LHCN-M2 (cell line): ENCODE data around the gene TIMM17A. TPM values are rescaled to one million over a fixed set of nuclear protein-coding genes. Genes with fewer than 3 reads are reported as not detected.
A peak's percentile ranks its signal among the peaks of the same experiment; 100 is the strongest.

ENCODE experiments used
- DNase-seq: peaks from one replicate; pipeline ENCODE4 v3.0.0-alpha.2; 2012; ENCODE audit warnings: low read depth
- total RNA-seq: library from RNA; depleted of rRNA; stranded (reverse); fragments of >200 nt; gene quantifications from 2 replicates; pipeline ENCODE4 v1.2.3, GENCODE V29; 2014

Gene TIMM17A
- total RNA-seq, 1 experiment from 2014 or later: 63.1 TPM

DNA sequence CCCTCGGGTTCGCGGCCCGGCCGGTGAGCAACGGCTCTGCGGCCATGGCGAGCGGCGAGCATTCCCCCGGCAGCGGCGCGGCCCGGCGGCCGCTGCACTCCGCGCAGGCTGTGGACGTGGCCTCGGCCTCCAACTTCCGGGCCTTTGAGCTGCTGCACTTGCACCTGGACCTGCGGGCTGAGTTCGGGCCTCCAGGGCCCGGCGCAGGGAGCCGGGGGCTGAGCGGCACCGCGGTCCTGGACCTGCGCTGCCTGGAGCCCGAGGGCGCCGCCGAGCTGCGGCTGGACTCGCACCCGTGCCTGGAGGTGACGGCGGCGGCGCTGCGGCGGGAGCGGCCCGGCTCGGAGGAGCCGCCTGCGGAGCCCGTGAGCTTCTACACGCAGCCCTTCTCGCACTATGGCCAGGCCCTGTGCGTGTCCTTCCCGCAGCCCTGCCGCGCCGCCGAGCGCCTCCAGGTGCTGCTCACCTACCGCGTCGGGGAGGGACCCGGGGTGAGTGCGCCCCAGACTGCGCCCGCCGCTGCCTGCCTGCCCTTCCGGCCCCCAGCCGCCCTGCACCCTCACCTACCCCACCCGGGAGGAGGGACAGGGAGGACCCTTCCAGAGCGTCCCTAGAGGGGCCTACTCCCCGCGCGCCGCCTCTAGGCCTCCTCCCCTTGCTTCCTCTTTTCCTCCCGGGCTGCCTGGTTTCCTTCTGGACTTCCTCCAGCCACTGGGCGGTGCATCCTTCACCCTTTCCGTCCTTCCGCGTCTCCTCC lies 27.5 kb downstream of the TIMM17A start, which contains the start of gene RNPEP:
TSS of gene RNPEP (plus strand) at position 26 of the 757 bp plus-strand sequence. CDS start at position 45, 19 bp downstream.
- DNase-seq: peak; percentile 82

DNA sequence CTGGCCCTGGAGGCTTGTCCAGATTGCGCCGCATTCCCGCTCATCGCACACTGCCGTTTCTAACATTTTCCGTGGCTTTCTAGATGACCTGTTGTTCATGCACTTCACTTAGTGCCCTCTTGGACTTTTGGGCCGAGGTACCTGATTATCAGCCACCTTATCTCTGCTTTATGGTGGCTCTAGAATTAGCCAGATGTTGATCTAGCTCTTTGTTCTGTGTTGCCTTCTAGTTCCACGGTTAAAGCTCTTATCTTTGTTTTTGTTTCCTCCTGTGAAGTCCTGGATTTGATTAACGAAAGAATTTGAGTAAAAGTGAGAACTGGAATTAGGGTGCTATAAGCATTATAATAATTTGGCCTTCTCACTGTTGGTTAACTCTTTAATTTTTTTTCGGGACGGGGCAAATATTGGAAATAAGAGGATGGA lies 28.1 kb downstream of the TIMM17A start:
- DNase-seq: no peak

DNA sequence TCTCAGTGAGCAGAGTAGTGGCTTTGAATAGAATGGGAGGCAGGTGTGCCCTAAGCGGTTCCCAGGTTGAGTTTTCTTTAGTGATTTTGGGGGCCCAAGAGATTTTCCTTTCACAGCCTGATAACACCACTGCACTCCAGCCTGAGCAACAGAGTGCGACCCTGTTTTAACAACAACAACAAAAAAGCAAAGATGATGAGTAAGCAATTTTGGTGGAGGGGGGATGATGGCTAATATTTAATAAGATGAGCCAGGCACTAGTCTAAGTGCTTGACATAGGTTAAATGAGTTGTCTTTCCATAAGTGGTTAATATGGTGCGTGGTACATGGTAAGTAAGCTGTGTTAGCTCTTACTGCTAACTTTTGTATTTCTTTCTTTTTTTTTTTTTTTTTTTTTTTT lies 29.1 kb downstream of the TIMM17A start:
- DNase-seq: no peak

DNA sequence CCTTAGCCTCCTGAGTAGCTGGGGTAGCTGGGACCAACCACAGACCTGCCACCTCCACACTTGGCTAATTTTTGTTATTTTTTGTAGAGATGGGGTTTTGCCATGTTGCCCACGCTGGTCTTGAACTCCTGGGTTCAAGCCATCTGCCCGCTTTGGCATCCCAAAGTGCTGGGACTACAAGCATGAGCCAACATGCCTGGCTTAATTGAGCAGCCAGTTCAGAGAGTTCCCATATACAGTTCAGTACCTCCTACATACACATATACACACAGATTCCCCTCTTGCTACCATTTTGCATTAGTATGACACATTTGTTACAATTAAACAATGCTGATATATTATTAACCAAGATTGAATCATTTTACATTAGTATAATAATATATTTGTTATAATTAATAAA lies 30.1 kb downstream of the TIMM17A start:
- no peak for DNase-seq

DNA sequence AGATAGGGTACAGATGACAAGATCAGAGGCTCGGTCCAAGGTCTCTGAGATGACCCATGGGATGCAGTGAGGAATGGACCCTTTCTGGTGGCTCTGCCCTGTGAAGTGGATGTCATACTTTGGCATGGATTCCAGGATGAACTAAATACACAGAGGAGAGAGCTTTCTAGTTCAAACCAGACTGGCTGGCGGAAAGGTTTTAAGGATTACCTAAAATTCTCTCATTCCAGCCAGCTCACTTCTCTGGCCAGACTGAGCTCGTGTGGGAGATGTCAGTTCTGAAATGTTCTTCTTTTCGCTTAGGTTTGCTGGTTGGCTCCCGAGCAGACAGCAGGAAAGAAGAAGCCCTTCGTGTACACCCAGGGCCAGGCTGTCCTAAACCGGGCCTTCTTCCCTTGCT lies 33.3 kb downstream of the TIMM17A start:
- DNase-seq: no peak

DNA sequence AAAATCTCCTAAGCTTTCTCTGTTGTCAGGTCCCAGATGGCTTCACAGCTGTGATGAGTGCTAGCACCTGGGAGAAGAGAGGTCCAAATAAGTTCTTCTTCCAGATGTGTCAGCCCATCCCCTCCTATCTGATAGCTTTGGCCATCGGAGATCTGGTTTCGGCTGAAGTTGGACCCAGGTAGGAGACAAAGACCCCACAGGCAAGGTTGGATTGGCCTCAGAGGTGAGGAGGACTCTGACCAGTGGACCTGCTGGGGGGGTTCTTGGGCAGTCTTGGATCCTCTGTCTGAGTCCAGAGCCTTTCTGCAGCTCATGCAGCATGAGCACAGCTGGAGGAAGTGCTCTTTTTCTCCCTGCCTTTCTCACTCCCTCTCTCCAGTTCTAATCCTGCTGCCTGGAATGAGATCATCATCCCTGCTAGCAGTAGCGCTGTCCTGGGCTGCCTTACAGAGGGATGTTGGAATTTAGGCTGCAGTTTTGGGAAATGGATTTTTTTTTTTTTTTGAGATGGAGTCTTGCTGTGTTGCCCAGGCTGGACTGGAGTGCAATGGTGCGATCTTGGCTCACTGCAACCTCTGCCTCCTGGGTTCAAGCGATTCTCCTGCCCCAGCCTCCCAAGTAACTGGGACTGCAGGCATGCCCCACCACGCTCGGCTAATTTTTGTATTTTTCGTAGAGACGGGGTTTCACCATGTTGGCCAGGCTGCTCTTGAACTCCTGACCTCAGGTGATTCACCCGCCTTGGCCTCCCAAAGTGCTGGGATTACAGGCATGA lies 34.2 kb downstream of the TIMM17A start:
- DNase-seq: no peak

DNA sequence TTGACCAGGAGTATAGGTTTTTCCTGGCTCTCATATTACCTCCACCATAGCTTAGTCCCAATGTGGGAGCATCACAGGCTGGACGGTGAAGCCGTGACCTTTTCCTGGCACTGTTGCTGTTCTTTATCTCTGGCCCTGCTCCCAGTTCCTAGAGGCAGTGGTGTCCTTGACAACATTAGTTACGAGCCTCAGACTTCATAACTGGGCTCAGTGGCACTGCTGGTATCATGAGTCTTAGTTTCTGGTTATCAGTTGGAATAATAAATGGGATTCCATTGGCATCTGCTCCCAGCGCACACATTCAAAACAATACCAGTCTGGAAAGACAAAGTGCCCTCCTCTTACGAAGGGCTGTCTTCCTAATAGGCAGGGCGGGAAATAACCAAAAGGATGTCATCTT lies 35.1 kb downstream of the TIMM17A start:
- DNase-seq: no peak

DNA sequence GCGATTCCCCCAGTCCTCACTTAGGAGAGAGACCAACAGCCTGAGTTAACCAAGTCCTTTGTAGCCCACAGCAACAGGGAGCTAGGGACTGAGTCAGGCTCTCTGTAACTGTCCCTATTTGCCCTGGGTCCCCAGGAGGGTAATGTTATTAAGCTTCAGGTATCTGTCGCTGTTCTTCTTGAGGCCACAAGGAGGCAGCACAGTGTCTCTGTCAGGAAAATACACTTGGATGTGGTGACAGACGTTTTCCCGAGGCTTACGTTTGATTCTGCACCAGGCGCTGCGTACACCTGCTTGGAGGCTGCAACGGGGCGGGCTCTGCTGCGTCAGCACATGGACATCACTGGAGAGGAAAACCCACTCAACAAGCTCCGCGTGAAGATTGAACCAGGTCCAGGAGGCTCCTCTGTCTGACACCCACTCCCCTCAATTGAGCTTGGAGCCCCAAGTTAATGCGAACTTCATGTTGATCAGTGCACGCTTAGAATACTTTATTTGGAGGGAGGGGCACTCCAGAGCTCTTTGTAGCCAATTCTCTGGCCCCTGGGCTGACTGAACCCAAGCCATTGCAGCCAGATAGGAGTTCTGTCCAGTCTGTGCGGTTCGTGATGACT lies 44.4 kb downstream of the TIMM17A start:
- peak; percentile 39 for DNase-seq

DNA sequence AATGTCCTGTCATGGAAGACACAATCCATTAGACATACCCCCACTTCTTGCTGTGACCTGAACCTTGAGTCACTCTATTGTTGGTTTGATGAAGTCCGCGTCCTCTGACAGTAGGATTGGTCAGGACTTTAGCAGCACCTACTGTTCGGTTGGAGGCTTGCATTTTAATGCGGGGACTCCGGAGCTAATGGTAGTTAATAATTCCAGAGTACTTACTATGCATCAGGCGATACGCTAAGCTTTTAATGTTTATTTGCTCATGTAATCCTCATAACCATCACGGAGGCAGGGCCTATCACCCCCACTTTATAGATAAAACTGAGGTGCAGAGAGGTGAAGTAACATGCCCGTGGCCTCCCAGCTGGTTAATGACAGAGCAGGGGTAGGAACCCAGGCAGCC lies 47.2 kb downstream of the TIMM17A start:
- DNase-seq: no peak

DNA sequence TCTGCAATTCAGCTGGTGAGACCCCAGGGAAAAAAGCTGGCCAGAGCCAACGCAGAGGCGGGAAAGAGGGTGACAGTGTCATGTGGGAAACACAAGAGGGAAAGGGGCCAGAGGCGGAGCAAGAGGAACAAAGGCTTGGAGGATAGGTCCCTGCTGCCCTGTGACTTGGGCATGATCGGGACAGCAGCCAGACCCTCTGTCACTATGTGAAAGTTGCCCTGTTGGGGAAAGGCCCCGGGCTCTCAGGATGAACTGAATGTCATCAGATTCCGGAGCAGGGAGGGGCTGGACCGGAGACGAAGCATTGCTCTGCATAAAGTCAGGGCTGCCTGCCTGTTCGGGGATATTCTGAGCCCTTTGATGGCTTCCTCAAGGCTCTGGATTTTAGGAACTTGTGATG lies 49.4 kb downstream of the TIMM17A start:
- DNase-seq: no peak

DNA sequence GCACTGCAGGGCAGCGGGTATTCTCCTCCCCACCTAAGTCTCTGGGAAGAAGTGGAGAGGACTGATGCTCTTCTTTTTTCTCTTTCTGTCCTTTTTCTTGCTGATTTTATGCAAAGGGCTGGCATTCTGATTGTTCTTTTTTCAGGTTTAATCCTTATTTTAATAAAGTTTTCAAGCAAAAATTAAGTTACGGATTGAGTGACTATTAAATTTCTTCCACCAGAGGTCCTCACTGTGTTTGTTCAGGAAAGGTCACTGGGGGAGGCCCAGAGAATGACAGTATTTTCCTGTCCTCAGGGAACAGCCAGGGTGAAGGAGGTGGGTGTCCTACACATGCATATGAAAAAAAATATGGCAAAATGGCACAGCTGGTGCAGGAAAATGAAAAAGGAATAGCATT lies 50.7 kb downstream of the TIMM17A start:
- DNase-seq: no peak

DNA sequence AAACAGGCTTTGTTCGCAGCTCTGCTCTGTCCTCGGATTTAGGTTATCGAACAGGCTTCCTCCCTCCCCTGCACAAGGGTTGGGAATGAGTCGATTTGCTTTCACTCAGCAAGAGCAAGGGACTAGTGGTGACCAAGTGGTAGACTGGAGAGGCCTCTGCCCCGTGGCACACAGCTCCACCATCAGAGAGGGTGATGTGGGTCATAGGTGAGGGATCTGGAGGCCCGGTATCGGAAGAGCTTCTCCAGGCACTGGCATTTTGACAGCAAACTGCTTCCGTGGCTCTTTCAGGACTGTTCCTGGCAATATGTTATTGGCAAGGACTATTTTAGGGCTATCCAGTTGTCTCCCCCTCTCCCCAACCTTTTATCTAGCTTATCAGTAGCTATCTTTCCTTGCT lies 52.0 kb downstream of the TIMM17A start:
- no peak for DNase-seq

DNA sequence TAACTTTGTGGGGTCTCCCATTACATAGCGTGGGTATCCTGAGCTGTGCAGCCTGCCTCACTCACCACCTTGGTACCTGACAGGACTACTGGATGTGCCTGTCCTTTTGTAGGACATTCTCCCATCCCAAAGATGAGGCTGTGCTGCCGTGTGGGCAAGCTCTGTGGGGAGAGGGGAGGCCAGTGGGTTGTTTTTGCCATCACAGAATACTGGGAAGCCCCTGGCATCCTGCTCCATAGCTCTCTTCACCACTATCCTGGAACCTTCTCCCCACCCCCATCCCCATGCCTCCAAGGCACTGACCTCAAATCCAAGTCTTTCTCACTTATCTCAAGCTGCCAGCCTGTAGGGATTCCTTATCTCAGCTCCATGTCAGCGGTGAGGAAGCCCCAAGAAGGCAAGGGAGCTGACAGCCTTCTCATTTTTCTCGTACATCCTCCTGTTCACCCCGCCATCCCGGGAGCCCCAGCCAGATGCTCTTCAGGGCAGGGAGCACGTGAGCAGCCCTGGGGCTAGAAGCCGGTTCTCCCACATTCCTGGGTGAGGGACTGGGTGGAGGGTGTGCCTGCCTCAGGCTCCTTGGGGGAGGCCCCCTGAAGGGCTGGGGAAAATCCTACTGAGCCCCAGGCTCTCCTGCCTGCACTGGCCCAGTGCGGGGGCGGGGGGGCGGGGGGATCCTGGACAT lies 52.6 kb downstream of the TIMM17A start:
- DNase-seq: no peak

DNA sequence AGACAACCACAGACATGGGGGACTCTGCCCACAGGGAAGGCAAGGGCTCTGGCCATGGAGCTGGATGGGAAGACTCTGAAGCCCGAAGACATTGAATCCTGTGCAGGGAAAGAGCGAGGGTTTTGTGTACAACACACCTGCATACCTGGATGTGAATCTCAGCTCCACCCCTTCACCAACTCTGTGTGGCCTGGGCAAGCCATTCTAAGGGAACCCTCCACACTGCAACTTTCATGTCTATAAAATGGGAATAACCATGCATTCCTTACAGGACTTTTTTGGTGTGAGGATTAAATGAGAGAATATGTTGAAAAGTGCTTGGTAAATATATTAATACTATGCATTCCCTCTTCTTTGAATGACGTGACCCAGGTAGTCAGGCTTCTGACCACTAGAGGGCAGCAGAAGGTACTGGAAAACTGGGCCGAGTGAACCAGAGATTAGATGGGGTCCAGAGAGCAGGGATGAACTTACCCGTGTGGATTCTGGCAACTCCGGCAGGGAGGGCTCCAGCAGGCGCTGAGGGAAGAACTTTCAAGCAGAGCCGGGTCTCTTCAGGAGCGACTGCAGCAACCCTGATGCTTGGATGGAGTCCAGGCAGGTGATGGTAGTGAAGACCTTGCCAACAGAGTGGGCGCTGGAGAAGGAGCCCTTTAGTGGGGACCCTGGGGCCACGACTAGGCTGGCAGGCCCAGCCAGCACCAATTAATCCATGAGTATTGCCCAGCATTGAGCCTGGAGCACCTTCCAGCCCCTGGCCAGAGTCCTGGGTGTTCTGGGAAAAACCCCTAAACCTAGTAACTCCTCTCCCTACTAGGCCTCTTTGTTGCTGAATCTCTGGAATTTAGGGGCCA lies 54.2 kb downstream of the TIMM17A start:
- DNase-seq: peak; percentile 66

DNA sequence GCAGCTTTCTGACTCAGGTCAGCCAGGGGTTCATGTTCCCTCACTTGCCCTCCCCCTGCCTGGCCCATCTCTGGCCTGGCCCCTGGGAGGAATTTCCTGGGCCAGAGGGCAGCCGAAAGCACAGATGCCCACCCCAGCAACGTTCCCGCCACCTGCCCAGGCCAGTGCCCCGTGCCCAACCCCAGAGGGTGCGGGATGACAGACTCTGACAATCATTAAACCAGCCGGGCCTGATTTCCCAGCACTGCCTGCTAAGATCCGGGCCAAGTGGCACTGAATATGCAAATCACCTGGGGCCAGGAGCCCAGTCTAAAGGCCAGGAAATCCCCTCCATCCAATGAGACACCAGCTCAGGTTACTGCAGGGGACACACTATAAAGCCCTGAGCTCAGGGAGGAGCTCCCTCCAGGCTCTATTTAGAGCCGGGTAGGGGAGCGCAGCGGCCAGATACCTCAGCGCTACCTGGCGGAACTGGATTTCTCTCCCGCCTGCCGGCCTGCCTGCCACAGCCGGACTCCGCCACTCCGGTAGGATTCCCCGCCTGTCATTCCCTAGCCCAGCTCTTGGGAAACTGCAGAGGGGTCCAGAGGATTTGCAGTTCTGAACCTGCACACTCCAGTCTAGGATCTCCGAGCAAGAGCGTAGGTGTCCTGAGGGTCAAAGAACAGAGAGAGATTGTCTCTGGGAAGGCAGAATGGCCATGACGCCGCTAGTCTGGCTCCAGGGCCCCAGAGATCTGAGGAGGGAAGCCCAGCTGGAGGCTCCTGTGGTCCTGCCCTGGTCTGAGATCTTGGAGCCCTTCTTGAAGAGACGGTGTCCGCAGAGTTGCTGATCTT lies 55.1 kb downstream of the TIMM17A start, which contains the start of gene ELF3:
TSS of gene ELF3 (plus strand) at position 408 of the 836 bp plus-strand sequence. CDS start 550 bp downstream, outside the sequence.
- DNase-seq: no peak

DNA sequence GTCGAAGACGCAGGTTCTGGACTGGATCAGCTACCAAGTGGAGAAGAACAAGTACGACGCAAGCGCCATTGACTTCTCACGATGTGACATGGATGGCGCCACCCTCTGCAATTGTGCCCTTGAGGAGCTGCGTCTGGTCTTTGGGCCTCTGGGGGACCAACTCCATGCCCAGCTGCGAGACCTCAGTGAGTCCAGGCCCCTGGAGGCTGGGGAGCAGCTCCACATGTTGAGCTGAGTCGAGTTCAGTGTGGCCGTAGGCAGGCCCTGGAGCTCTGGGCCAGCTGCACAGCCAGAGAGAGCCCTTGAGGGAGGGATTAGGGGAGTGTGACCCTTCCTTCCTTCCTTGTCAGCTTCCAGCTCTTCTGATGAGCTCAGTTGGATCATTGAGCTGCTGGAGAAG lies 56.7 kb downstream of the TIMM17A start:
- DNase-seq: no peak

DNA sequence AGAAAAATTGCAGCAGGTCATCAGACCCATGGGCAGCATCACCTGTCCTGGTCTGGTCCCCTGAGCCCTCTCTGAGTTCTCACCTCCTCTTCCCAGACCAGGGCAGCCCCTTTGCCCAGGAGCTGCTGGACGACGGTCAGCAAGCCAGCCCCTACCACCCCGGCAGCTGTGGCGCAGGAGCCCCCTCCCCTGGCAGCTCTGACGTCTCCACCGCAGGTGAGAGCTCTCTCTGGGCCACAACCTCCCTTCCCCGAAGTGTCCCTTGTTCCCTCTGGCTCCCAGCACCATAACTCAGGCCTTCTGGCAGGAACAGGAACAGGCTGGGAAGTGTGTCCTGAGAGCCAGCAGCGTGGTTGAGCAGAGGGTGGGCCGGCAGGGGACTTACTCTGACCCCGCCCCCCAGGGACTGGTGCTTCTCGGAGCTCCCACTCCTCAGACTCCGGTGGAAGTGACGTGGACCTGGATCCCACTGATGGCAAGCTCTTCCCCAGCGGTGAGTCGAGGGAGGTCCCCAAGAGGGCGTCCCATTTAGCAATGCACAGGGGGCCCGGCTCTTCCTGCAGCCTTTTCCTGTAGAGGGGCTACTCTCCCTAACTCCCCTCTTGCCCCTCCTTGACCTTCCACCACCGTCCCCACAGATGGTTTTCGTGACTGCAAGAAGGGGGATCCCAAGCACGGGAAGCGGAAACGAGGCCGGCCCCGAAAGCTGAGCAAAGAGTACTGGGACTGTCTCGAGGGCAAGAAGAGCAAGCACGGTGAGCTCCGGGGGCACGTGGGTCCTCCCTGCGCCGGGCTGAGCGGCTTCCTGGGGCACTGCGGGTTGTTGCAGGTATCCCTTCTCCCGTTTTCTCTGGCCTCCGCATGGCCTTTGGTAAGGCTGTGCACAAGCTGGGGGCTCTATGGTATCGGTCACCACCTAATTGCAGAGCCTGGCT lies 57.5 kb downstream of the TIMM17A start:
- DNase-seq: no peak

DNA sequence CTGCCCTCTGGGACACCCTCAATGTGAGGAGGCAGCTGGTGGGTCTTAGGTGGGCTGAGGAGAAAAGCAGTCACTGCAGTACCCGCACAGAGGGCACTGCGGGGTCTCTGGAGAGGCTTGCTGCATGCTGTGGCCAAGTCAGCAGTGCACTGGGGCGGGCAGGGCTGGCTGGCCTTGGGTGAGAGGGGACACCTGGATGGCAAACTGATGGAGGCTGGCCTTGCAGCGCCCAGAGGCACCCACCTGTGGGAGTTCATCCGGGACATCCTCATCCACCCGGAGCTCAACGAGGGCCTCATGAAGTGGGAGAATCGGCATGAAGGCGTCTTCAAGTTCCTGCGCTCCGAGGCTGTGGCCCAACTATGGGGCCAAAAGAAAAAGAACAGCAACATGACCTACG lies 58.3 kb downstream of the TIMM17A start:
- DNase-seq: no peak

DNA sequence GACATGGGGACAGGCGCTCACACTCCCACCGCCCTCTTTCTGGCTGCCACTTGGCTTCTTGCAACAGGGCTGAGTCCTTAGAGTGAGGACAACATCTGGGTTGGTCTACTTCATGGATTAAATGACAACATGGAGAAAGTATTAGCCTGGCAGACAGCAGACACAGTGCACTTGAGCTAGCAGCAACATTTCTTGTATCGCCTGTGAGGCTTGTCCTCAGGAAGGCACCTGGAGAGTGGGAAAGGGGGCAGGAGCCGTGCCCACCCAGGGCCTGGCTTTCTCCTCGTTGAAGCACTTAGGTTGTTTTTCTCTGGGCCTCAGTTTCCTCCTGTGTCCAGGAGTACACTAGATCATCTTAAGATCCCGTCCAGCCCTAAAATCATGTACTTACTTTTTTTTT lies 58.8 kb downstream of the TIMM17A start:
- DNase-seq: no peak
